CD4-positive, alpha-beta T cell treated with Interleukin-17A for 1 hour (primary cell): ENCODE measurements around the gene GABPB1.
"Not testable (repeated sequence)": the region's sequence is repeated elsewhere in the genome, so short reads cannot be mapped to it uniquely, and the experiment has no call there.

Experiments
- DNase-seq: peaks from one replicate; pipeline ENCODE4 v3.0.0-alpha.2; 2020

GABPB1 gene

DNA sequence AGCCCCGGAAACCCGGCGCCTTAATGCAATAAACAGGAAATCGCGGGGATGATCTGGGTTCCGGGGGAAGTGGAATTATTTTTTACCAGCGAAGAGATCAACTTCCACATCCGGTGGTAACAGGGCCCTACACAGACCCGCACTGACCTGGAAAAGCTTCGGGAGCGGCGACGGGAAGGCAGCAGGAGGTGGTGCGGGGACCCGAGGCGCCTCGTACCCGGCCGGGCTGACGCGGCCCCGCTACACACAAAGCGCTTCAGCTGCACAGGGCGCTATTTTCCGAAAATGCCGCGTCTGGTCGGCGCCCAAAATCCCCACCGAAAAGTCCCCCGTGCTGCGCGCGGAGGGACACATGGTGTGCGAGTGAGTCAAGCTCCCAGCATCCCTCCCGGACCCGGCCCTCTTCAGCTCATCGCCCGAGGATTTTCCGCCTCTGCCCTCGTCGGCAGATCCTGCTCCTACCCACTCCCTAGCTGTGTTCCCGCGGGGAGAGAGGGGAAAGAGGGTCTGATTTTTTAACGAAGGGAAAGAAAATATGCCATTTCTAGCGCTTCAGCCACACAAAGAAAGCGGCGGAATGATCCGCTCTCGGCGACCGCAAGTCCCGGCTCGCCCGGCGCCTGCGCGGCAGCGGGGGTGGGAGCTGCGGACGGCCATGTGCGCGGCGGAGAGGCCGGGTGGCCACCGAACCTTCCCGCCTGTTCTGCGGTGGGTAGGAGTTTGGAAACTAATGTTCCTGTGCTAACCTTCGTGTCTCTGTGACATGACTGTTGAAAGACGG, at the start of gene GABPB1:
GABPB1 (minus strand) TSS at position 361 of the 781 bp plus-strand sequence. CDS start 45,400 bp downstream, outside the sequence.
- peak; percentile 90 for DNase-seq

DNA sequence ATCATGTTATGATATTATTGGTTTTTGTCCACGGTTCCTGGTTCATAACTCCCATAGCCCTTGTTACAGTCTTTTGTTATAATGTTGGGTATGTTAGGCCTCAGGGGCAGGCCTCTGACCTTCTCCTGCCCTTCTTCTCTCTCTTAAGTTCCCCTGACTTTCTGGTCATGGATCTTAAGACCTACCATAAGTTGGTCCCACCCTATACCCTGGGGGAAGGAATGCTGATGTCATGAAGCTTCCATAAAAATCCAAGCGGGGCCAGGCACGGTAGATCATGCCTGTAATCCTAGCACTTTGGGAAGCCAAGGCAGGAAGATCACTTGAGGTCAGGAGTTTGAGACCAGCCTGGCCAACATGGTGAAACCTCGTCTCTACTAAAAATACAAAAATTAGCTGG, 36.6 kb upstream of the GABPB1 start:
- DNase-seq: not testable (repeated sequence)

DNA sequence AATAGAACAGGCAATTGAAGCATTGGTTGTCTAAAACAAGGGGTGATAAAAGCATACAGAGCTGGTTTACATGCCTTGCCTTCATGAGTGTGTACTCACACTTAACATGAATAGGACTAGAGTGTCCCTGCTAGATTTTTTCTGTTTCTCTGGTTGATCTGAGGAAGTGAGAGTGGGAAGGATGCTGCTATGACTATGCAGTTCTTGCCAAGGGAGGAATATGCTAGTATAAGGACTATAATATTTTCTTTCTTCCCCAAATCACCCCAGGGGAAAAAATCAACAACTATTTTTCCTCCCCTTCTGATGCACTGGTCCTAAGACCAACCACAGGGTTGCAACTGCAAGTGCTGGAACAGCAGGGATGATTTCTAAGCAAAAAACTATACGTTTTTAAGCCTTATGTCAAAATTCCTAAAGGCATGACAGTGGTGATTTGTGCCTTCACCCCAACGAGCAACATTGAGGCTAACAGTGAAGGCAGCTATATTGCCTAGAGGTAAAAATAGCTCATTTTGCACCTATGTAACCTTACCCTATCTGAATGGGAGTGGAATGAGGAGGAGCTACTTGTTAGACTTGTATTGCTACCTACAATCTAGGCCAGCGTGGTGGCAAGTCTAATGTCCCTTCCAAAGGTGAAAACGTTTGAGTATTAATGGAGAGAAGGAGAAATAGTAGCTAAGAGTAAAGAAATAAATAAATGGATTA, 35.7 kb upstream of the GABPB1 start:
- DNase-seq: peak; percentile 1

DNA sequence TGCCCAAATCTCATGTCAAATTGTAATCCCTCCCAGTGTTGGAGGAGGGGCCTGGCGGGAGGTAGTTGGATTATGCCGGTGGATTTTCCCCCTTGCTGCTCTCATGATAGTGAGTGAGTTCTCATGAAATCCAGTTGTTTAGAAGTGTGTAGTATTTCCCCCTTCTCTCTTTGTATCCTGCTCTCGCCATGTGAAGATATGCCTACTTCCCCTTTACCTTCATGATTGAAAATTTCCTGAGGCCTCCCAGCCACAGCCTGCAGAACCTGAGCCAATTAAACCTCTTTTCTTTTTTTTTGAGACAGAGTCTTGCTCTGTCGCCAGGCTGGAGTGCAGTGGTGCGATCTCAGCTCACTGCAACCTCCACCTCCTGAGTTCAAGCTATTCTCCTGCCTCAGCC, 27.4 kb upstream of the GABPB1 start:
- not testable (repeated sequence) for DNase-seq

DNA sequence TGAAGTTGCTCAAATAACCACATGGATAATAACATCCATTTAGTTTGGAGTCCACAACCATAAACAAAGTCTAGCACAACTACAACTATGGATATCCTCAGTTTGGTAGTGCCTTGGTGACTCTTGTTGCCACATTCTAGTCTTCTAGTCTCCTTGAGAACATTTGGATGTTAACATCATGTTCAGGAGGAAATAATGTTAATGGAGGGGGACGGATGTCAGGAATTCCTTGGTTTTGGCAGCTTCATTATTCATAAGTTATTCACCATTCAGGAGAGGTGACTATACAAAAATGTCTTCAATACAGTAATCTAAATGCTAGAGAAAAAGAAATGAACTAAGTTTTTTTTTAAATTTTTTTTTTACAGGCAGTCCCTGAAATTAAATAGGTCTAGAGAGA, 26.4 kb upstream of the GABPB1 start:
- DNase-seq: no peak

DNA sequence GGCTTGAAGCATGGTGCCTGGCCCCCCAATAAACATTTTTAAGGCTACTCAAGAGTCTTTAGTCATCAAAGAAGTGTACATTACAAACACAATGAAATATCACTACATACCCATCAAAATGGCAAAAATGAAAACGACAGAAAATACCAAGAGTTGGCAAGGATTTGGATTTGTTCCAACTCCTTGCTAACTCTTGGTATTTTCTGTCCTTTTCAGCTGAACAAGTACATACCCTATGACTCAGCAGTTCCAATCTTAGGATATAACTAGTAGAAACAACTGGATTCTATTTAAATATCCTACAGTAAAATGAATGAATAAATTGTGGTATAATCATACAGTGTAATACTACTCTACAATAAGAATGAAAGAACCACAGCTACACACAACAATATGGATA, 25.1 kb upstream of the GABPB1 start:
- no peak for DNase-seq

DNA sequence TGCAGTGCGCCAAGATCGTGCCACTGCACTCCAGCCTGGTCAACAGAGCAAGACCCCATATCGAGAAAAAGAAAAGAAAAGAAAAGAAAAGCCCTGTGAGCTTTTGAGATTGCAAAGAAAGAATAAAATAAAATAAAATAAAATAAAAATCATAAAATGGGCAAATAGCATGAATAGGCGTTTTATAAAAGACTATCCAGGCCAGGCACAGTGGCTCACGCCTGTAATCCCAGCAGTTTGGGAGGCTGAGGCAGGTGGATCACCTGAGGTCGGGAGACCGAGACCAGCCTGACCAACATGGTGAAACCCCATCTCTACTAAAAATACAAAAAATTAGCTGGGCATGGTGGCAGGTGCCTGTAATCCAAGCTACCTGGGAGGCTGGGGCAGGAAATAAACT, 24.4 kb upstream of the GABPB1 start:
- DNase-seq: not testable (repeated sequence)

DNA sequence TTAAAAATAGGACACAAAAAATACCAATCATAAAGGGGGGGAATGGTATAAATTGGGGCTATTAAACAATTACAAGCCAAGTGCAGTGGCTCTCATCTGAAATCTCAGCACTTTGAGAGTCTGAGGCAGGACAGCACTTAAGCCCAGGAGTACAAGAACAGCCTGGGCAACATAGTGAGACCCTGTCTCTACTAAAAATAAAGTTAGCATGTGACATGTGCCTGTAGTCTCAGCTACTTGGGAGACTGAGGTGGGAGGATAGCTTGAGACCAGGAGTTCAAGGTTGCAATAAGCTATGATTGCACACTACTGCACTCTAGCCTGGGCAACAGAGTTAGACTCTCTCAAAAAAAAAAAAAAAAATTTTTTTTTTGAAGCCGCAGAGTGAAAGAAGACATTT, 23.8 kb upstream of the GABPB1 start:
- DNase-seq: no peak

DNA sequence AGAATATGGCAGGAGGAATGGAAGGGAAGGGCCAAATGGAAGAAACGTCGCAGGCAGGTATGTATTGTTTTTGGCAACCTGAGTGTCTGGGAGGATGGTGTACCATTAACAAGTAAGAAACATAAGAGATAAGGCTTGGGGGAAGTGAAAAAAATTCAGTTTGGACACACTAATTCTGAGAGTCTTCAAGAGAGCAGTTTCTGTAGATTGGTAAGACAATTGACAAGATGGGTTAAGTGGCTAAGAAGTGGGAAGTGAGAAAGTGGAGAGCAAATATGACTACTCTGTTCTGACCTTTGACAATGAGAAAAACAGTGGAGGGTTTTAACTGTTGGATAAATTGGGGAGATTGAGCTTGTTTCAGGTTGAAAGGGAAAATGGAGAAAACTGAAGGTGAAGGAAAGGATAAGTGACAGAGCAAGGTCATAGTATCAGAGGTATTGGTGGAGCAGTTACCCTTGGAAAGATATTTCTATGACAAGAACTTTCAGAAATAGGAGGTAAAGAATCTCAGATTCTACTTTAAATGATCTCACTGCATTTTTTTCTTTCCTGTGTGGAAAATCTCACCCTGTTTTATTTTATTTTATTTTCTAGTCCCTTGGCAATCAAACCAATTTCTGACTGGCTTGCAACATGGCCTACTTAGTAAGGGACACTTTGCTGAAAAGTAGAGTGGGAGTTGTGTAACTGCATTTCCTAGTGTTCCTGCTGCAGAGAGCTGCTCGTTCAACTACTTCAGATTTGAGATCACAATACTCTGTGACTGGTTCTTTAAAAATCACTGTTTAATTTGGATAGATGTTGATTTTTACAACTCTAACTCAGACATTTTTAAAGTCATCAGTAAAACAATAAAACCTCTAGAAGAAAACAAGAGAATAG, 23.1 kb upstream of the GABPB1 start:
- DNase-seq: no peak

DNA sequence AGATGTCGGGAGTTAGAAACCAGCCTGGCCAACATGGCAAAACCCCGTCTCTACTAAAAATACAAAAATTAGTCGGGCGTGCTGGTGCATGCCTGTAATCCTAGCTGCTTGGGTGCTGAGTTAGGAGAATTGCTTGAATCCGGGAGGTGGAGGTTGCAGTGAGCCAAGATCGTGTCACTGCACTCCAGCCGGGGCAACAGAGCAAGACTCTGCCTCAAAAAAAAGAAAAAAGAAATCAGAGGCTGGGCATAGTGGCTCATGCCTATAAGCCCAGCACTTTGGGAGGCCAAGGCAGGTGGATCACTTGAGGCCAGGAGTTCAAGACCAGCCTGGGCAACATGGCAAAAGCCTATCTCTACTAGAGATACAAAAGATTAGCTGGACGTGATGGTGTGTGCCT, 14.6 kb upstream of the GABPB1 start:
- DNase-seq: not testable (repeated sequence)

DNA sequence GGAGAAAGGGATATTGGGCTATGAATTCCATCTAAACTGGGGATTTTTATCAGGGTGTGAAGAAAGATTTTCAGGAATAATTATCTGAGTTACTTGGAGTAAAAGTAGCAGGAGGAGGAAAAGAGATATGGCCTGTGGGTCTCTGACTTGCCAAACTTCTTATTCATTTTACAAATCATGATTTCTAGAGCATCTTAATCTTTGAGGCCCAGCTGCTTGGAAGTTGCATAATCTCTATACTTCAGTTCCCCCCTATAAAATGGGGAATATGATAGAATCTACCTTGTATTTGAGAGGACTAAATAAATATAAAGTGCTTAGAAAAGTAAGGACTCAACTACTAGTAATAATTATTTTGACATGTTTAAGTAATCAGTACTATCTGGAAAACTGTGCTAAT, 11.0 kb upstream of the GABPB1 start:
- no peak for DNase-seq

DNA sequence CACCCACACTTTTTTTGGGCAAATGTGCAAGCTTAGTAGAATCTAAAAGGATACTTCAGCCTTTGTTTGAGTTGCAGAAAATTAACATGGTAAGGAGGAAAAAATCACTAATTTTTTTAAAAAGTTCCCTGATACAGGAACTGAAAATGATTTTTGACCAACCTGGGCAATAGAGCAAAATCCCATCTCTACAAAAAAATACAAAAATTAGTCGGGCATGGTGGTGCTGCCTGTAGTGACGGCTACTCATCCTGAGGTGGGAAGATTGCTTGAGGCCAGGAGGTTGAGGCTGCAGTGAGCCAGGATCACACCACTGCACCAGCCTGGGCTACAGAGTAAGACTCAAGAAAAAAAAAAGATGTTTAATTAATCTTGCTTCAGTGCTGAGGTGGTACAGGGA, 10.6 kb upstream of the GABPB1 start:
- DNase-seq: no peak

DNA sequence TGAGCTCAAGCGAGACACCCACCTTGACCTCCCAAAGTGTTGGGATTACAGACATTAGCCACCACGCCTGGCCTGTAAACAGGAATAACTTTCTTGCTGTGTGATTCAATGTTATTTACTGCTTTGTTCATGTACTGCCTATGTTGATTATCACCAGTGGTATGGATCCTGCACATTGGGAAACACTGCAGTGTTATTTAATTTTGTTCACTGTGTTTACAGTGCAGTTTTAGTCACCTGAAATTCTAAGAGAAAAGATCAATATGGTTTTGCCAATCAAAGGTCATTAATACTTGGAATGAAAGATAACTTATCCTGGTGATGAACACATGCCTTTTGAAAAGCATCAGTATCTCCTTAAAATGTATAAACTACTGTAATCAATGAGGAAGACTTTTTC, 8.6 kb upstream of the GABPB1 start:
- DNase-seq: no peak

DNA sequence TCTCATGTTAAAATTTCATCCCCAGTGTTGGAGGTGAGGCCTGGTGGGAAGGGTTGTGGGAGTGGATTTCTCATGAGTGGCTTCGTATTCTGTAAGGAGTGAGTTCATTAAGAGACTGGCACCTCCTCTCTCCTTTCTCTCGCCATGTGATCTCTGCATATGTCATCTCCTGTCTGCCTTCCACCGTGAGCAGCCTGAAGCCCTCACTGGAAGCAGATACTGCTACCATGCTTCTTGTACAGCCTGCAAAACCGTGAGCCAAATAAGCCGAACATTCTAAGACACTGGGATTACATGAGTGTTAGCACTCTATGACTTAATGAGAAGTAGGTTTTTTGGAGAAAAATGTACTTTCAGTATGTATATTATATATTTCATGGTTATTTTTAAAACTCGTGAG, 6.8 kb upstream of the GABPB1 start:
- no peak for DNase-seq

DNA sequence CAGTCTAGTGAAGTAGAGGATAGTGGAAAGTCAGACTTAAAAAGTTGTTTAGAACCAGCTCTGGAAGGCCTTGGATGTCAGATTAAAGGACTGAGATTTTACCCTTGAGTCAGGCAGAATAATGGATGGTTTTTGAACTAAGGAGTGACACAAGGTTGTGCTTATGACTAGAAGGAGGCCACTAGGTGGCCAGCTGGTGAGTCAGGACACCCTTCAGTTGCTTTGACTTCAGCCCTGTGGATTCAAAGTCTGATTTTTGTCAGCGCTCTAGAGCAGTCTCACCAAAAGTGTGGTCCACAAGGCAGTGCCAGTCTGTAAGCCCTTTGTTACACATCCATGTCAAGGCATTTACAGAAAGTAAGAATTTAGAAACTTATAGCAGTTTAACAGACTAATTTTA, 3.8 kb upstream of the GABPB1 start:
- peak; percentile 39 for DNase-seq

DNA sequence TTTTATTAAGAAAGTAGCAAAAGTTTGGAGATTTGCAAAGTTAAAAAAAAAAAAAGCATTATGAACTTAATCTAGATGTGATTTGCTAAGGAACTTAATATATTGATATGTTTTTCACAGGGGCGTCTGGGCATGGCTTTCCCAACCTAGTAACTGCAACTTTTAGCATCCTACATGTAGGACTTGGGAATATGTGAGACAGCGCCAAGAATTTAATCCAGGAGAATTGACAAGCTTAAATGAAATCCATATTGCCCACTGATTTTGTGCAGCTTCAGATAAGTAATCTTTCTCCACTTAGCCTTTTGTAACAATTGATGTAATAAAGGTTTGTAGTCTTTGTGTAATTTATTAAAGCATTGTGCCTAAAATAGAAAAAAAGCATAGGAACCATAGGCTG, 982 bp upstream of the GABPB1 start:
- DNase-seq: no peak

DNA sequence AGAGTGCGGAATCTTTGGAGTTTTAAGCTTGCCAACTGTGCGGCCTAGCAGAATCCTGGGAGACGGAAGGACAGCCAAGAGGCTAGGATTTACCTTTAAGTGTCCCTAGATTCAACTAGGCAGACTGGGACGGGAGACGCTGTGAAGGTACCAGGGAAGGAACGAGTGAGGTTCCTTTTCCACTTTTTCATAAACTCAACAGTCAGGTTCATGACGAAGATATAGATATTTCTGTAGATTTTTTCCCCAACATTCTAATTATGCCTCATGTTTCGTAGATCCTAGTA, 564 bp upstream of the GABPB1 start:
- DNase-seq: no peak

DNA sequence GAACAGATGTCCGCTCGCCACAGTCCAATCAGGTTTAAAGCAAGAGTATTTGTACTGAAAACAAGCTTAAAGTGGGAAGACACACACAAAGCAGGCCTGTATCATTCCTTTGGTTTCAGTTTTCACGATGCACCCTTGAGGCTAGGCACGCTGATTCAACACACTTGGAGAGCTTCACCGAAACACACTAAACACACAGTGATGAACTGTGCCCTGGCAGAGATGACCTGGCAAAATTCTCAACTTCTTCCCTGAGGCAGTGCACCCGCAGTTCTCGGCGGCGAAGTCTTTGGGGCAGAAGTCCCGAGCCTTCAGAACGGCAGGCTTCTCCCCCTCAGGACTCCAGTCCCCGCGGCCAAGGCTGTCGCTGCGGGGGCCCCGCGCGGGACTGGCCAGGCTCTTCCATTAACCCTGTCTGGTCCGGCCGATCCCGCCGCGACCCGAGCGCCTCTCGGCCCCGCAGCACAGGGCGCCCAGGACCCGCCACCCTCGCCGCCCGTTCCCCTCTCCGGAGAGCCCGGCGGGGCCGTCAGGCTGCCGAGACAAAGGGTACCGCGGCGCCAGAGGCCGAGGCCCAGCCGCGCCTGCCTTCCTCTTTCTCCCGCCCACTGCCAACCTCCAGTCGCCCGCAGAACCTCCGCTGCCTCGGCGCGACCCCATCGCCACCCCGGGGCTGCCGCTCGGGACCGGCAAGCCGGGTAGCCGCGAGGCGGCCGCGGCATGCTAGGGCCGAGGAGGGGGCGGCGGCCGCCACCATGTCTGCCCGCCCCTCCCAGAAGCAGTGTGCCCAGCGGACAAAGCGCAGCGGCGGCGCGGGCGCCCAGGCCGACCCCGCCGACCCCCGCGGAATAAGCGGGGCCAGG, 792 bp downstream of the GABPB1 start:
- DNase-seq: peak; percentile 76

DNA sequence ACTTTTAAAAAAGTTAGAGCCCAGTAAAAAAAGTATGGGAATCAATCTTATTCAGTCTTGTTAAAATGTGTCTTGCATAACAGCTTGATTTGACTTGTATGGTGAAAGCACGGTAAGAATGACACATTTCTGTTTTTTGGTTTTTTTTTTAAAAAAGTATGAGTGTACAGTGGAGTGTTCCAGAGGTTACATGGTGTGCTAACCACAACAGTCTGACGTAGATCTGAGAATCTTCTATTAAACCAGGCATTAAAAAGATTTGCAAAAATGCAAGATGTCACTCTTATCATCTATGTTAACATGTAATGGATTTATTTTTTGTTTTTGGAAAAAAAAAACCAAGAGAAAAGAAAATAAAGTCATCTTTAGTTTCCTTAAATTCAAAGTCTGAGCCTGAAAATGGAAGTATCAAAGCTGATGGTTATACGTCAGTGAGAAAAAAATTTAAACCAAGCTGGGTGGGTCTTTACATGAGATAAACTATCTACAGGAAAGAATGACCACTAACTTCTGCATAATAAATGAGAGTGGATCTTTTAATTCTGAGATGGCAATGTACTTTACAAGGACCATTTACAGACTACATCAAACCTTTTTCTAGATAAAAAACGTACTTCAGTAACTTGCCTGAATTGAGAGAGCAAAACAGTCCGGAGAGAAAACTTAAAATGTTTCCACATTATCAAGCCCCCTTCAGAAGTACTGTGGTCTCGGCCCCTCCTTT, 1.6 kb downstream of the GABPB1 start:
- DNase-seq: peak; percentile 78

DNA sequence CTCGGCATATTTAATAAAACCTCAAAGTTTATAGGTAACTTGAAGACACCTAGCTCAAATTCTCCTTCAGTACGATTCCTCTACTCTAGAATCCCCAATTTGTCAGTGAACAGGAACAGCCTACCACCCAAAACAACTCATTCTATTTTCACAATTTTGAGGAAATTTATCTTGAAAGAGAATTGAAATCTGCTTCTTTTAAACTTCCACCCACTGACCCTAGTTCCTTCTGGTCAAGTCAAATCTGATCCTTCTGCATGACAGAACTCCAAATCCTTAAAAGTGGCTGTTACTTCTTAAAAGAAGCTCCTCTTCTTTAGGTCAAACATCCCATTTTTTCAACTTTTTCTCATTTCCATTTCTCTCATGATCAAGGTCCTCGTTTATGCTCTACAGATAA, 4.4 kb downstream of the GABPB1 start:
- no peak for DNase-seq

DNA sequence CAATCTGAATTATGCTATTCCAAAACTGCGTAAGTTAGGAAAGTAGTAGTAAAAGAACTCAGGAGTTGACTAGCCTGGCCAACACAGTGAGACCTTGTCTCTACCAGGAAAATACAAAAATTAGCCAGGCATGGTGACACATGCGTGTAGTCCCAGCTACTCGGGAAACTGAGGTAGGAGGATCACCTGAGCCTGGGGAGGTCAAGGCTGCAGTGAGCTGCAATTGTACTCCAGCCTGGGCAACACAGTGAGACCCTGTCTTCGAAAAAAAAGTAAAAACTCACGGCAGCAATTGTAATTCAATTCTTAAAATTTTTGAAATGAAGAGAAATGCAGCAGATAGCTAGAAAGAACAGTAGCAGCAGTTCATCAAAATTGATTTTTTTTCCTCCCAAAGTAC, 9.7 kb downstream of the GABPB1 start:
- no peak for DNase-seq

DNA sequence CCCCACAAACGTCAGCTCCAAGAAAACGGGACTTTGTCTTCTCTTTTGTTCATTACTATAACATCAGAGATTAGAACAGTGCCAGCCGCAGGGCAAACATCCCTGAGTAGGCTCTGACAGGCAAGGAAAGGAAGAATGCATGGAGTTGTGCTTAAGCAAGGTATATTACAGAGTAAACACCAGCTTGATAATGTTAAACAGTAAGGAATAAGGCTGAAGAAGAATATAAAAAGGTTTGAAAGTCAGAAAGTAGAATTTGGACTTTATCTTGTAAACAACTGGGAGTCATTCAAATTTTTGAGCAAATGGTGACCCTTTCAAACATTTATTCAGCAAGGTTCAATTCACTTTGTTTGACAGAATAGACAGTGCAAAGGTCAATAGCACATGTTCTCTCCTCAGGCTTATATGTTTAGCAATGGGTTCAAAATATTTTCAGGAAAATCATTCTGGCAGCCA, 11.0 kb downstream of the GABPB1 start:
- no peak for DNase-seq
